ENCODE results near the gene DPYD.

- TF ChIP-seq, protein P1, sequence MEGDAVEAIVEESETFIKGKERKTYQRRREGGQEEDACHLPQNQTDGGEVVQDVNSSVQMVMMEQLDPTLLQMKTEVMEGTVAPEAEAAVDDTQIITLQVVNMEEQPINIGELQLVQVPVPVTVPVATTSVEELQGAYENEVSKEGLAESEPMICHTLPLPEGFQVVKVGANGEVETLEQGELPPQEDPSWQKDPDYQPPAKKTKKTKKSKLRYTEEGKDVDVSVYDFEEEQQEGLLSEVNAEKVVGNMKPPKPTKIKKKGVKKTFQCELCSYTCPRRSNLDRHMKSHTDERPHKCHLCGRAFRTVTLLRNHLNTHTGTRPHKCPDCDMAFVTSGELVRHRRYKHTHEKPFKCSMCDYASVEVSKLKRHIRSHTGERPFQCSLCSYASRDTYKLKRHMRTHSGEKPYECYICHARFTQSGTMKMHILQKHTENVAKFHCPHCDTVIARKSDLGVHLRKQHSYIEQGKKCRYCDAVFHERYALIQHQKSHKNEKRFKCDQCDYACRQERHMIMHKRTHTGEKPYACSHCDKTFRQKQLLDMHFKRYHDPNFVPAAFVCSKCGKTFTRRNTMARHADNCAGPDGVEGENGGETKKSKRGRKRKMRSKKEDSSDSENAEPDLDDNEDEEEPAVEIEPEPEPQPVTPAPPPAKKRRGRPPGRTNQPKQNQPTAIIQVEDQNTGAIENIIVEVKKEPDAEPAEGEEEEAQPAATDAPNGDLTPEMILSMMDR (IDR thresholded peaks at IDR 0.05; ENCODE audit: insufficient read depth, low read depth, low read length), result no peak
- TF ChIP-seq EZH2 (IDR thresholded peaks at IDR 0.05; ENCODE audit: insufficient read depth, low read length), result no peak
Measured at GRCh38 chr1:97069312-97069711, 851.5 kb downstream of the DPYD start.

All from astrocyte (in vitro differentiated cells and primary cell).